Measurements from ENCODE around the gene SOST. TPM values are rescaled to one million over a fixed set of nuclear protein-coding genes. Genes with fewer than 3 reads are reported as not detected.
"Not testable (repeated sequence)": the region's sequence is repeated elsewhere in the genome, so short reads cannot be mapped to it uniquely, and the experiment has no call there.

SOST gene
- not detected for total RNA-seq
- long read RNA-seq, donor 1: 0 reads
- long read RNA-seq, donor 2: 0 reads

DNA sequence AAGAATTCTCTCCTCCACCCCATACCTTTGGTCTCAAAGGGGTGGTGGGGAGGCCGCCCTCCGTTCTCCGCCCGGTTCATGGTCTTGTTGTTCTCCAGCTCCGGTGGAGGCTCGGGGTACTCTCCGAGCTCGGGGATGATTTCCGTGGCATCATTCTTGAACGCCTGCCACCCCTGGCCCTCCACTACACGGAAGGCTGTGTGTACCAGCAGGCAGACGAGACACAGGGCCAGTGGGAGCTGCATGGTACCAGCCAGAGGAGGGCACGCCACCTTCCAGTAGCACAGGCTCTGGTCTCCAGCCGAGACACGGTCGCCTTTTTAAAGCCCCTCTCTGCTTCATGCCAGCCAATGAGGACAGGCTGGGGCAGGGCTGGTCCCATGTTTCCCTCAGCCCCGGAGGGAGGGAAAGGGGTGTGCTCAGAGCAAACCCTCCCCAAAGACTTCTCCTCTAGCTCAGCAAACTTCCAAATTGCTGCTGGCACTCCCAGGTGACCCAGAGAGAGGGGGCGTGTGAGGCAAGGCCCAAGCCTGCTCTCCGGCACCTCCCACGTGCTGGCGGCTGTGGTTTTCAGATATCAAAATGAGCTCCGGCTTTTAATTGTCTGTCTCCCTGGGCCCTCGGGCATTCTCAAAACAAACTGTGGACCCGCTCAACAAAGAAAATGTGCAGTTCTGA is at the start of gene SOST:
Gene SOST, minus strand, starts transcription at position 295 of the 678 bp plus-strand sequence. Its CDS starts 50 bp downstream, at position 245.
- DNase-seq (ENCODE audit: low spot score): peak; percentile 66
- intact Hi-C loops (cut with DNase I): loop anchor here (5.0 to 10.0 kb wide), 2 partner anchors 66 to 184 kb away; no protein-coding TSS in a partner anchor

DNA sequence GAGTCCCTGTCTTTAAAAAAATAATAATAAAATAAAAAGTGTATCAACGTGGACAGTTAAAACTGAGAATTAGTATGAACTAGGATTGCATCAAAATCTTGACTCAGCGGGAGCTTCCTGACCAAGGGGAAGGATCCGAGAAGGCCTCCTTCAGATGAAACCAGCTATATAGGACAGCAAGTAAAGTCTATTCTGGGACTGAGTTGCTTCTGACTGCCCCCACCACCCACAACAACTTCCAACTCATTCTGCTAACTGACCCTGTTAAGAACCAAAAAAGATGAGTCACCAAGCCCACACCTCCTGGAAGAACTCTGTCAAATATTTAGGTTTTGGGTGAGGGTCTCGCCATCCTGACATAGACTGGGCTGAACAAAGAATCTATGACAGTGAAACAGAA is 49.5 kb upstream of the SOST start:
- DNase-seq (ENCODE audit: low spot score): no peak

DNA sequence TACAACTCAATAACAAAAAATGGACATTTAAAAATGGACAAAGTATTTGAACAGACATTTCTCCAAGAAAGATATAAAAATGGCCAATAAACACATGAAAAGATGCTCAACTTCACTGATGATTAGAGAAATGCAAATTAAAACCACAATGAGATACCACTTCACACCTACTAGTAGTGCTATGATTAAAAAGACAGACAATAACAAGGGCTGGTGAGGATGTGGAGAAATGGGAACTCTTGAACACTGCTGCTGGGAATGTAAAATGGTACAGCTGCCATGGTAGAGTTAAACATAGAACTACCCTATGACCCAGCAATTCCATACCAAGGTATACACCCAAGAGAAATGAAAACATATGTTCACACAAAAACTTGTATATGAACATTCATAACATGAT is 46.5 kb upstream of the SOST start:
- no peak for DNase-seq (ENCODE audit: low spot score)
- intact Hi-C loops (cut with DNase I): no loop called here

More for the DNA sequence above, 49.5 kb upstream of the SOST start:
- intact Hi-C loops (cut with DNase I): no loop called here

GRCh38 chr17:43803758-43804157 is 45.2 kb upstream of the SOST start:
- no peak for DNase-seq (ENCODE audit: low spot score)
- intact Hi-C loops (cut with DNase I): no loop called here

DNA sequence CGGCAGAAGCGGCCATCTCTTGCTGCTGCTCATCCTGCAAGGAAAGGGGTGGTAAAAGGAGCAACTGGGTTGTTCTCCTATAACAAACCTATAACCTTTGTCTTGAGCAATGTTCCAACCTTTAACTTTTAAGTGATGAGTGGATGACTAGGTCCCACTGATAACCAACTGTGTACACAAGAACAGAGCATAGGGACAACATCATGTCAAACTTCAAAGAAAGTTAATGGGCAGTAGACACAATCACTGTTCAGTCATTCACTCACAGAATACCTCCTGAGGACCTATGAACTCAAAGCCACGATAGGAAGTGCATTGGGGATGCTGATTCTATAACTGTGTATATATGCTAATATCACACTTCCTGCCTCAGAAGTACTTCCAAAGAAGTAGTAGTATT is 43.3 kb upstream of the SOST start:
- intact Hi-C loops (cut with DNase I): no loop called here
- no peak for DNase-seq (ENCODE audit: low spot score)

- DNase-seq (ENCODE audit: low spot score): no peak
- intact Hi-C loops (cut with DNase I): no loop called here
These were observed 42.1 kb upstream of the SOST start for GRCh38 chr17:43800736-43801135.

- intact Hi-C loops (cut with DNase I): no loop called here
- no peak for DNase-seq (ENCODE audit: low spot score)
These were observed 40.5 kb upstream of the SOST start for GRCh38 chr17:43799047-43799446.

GRCh38 chr17:43798024-43798423 is 39.4 kb upstream of the SOST start:
- DNase-seq (ENCODE audit: low spot score); intact Hi-C loops (cut with DNase I): not testable (repeated sequence)

DNA sequence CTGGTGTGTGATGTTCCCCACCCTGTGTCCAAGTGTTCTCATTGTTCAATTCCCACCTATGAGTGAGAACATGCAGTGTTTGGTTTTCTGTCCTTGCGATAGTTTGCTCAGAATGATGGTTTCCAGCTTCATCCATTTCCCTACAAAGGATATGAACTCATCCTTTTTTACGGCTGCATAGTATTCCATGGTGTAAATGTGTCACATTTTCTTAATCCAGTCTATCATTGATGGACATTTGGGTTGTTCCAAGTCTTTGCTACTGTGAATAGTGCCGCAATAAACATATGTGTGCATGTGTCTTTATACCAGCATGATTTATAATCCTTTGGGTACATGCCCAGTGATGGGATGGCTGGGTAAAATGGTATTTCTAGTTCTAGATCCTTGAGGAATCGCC is 34.1 kb upstream of the SOST start:
- DNase-seq (ENCODE audit: low spot score); intact Hi-C loops (cut with DNase I): not testable (repeated sequence)

GRCh38 chr17:43791589-43791988 is 33.0 kb upstream of the SOST start:
- intact Hi-C loops (cut with DNase I): no loop called here
- DNase-seq (ENCODE audit: low spot score): no peak

GRCh38 chr17:43790311-43790940 is 31.8 kb upstream of the SOST start:
- intact Hi-C loops (cut with DNase I): no loop called here
- no peak for DNase-seq (ENCODE audit: low spot score)

GRCh38 chr17:43789482-43789881 is 30.9 kb upstream of the SOST start:
- intact Hi-C loops (cut with DNase I): loop anchor here in 1 of 2 donors (10.0 kb wide), 1 partner anchor 45 kb away; the partner anchor contains the start of gene MPP3

GRCh38 chr17:43788540-43788939 is 29.9 kb upstream of the SOST start:
- no peak for DNase-seq (ENCODE audit: low spot score)
- intact Hi-C loops (cut with DNase I): loop anchor here in 1 of 2 donors (10.0 kb wide), 1 partner anchor 46 kb away; the partner anchor contains the start of gene MPP3

More at GRCh38 chr17:43789482-43789881, 30.9 kb upstream of the SOST start:
- DNase-seq (ENCODE audit: low spot score): no peak

- intact Hi-C loops (cut with DNase I): loop anchor here in 1 of 2 donors (10.0 kb wide), 1 partner anchor 47 kb away; the partner anchor contains the start of gene MPP3
- no peak for DNase-seq (ENCODE audit: low spot score)
These were observed 29.1 kb upstream of the SOST start for GRCh38 chr17:43787728-43788127.

DNA sequence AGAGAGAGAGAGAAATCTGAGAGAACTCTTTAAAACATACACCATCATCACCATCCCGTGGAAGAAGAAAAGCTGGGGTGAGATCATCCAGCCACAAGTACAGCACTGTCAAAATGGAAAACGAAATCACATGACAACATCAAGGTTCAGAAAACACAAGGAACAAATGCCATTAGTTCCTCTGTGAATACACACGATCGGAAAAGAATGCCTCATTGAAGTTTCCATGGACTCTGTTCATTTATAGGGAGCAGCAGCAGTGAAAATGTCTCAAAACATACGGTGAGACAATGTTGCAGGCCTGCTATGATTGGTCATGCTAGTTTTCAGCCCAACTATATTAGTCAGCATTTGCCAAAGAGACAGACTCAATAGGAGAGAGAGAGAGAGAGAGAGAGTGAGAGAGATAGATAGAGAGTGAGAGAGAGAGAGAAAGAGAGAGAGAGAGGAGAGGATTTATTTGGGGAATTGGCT is 26.1 kb upstream of the SOST start:
- DNase-seq (ENCODE audit: low spot score): no peak
- intact Hi-C loops (cut with DNase I): loop anchor here in 1 of 2 donors (10.0 kb wide), 1 partner anchor 50 kb away; the partner anchor contains the start of gene MPP3

- DNase-seq (ENCODE audit: low spot score): no peak
- intact Hi-C loops (cut with DNase I): loop anchor here in 1 of 2 donors (10.0 kb wide), 1 partner anchor 51 kb away; the partner anchor contains the start of gene MPP3
These were observed 25.5 kb upstream of the SOST start for GRCh38 chr17:43784068-43784467.

- intact Hi-C loops (cut with DNase I): loop anchor here in 1 of 2 donors (10.0 kb wide), 1 partner anchor 52 kb away; the partner anchor contains the start of gene MPP3
- no peak for DNase-seq (ENCODE audit: low spot score)
These were observed 24.5 kb upstream of the SOST start for GRCh38 chr17:43782913-43783680.

DNA sequence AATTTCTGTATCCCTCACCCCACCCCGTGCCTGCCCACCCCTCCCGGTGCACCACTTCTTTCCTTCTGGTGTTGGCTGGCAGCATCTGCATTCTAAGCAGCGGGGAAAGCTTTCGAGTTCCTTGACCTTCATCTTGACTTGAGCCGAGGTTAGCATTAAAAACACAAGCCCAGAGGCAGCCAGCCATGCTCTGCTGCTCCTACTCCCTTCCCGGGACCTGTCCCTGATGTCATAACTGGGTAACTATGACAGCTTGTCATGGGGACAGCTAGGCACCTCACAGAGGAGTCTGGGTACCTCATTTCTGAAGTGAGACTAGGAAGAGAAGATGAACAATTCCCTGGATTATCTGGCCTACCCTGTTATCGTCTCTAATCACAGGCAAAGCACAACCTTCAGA is 21.5 kb upstream of the SOST start, which contains the start of gene CFAP97D1:
Gene CFAP97D1, plus strand, starts transcription at position 301 of the 400 bp plus-strand sequence. Its CDS starts 28 bp downstream, at position 329.
- no peak for DNase-seq (ENCODE audit: low spot score)
- intact Hi-C loops (cut with DNase I): loop anchor here in 1 of 2 donors (10.0 kb wide), 1 partner anchor 55 kb away; the partner anchor contains the start of gene MPP3
